Dedifferentiated amniotic fluid mesenchymal stem cell (primary cell): Measurements from ENCODE around the gene DCLK1.

Experiments
- DNase-seq: peaks from one replicate; pipeline ENCODE4 v3.0.0-alpha.2; 2016; ENCODE audit errors: extremely low spot score

DCLK1 gene

DNA sequence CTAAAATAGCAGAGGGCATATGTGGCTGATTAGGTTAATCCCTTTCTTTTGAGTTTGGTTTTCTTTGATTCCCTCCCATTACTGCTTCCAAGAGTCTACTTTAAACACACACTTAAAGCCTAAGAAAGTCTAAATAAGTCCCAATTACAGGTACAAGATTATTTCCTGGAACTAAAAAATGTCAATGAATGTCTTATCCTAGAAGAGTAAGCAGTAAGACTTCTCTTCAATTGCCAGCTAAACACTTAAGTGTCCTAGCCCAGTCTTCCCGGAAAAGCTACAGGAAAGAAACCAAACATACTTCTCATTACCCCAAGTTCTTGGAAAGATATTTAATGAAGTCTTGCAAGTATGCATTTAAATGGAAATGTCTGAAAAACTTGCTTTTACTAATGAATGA is 233.1 kb downstream of the DCLK1 start:
- no peak for DNase-seq

DNA sequence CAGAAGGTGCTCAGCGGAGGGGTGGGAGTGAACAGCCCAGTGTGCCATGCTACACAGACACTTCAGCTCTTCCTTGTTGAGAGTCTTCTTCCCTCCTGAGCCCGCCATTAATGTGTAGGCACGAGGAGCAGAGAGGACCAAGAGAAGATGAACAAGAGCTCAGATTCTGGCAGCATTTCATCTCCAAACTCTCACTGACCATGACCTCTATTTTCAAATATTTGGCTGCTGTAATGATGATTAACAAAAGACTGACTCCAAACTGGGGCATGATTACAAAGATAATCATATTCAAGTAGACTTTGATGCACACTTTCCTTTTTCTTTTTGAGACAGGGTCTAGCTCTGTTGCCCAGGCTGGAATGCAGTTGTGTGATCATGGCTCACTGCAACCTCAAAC is 236.5 kb downstream of the DCLK1 start:
- DNase-seq = no peak

DNA sequence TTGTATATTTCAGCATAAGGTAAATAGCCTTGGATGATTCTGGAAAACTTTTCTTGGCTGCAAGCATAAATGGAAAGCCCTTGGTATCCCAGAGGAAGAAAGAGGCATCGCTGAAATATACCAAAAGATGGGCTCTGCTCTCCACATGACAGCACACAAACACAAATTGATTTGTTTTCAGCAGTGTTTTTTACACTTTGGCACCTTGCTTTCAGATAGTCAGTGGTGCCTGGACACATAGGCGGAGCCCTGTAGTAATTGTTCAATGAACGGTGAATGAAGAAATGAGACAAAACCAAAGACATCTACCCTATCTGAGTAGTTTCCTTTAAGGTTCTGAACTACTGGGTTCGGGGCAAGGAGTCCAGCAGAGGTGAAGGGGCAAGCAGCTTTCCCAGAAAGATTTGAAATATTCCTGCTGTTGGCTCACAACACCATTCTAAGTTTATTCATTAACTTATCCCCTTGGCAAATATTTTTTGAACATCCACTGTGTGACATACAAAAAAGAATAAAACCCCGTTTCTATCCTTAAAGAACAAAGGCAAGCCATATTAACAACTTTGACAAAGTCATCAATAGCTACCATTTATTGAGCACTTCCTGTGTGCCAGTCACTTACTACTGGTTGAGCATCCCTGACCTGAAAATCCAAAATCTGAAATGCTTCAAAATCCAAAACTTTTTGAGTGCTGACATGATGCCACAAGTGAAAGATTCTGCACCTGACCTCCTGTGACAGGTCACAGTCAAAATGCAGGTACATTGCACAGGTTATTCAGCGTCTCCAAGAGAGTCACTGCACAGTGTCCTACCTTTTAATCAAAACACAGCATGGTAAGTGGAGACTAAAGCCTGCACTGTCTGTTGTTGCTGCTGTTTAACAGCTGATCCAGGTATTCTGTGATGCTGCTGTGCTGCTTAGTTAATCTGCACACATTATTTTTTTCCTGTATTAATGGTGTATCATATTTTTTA is 238.1 kb downstream of the DCLK1 start:
- DNase-seq = no peak

DNA sequence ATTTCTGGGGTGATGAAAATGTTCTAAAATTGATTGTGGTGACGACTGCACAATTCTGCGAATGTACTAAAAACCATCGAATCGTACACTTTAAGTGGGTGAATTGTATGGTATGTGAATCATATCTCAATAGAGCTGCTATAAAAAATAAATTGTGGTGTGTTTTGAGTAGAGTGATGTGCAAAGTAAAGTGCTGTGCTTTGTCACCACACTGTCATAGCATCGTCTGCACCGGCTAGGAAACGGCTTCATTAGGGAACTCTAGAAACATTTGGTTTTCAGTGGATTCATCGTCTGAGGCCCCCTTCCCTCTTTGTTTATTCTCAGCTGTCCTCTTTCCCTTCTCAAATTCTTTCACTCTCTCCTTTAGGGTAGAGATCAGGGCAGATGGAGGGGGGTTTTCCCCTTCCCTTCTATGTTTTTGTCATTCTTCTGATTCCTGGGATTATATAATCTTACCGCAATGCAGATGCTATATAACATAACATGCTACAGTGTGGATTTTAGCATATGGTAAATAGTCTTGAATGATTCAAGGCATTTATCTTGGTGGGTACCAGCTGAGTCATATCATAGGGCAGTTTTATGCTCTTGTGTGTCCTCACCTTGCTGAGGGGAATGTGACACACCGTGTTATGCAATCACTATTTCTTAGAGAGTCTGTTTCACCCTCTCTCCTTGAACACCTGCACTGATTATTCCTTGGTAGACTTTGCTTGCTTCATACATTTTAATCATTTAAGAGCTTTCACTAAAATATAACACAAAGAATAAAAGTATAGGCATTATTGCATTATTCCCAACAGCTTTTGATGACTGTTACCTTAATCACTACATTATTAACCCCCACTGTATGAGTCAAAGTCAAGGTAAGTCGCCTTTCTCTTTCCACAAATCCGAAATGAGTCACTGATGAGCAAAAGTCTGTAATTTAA is 239.4 kb downstream of the DCLK1 start:
- no peak for DNase-seq

DNA sequence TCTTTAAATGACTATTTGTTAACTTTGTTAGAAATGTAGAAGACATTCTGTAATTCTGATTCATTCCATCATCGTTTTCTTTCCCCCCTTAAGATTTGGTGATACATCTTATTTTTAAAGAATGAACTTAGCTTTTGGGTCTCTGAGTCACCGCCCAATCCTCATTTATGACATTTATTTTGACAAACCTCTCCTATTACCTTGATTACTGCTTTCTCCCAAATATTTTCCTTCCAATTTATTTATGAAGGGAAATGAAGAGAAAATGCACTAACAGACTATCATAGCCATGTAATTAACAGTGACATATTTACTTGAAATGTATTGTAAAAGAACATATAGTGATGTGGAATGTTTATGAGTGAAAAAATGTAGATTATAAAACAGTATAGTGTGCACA is 241.6 kb downstream of the DCLK1 start:
- DNase-seq = no peak

DNA sequence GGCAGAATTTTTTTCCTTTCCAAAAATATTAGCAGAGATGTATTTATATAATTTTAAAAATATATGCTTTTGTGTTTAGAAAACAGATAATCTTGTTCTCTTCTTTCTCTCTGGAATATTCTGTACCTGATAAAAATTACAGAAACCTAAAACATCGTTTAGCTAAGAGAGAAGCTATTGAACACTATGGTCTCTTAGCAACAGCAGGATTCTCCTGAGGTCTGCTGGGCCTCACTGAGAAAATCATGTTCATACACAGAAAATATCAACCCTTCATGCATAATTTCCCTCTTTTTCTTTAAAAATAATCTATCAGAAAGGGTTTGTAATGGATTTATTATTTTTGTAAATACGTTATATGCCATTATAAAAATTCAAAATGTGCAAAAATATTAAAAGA is 242.2 kb downstream of the DCLK1 start:
- no peak for DNase-seq

DNA sequence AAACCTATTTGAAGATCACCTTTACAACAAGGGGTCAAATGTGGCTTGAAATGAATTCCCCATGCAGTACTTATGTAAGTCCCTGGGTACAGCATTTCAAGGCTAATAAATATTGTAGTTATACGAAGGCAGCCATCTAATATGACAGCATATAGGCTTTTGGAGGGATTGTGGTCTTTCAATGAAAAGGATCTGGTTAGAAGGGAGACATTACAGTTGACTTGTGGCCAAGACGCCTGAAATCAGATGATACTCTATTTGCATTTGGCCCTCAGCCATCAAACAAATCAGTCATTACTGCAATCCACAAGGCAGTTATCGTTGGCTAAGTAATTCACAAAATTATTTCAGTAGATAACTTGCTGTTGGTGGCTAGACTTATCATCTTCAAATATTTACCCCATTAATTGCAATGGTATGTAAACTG is 242.7 kb downstream of the DCLK1 start:
- no peak for DNase-seq

DNA sequence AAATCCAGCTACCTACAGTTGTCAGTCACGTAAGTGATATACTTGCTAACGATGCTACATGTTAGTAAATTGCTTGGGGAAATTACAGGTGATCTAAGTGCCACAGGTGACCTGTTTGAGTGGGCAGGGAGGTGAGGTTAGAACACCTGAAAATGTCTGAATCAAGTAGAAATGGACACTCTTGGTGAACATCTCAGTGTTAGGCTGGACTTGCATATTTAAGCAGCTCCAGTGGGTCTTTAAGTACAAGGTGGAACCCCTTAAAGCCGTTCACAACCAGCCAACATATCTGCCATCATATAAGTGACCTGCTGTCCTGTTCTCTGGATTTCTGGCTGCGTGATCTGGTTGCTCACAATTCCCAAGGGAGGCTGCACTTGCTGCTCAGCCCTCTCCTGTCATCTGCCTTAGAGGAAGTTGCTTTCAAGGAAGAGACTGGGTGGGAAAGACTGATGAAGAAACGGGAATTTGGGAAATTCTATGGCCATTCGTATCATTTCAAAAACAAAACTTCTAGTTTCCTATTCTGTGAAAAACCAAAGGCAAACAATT is 244.0 kb downstream of the DCLK1 start:
- no peak for DNase-seq

DNA sequence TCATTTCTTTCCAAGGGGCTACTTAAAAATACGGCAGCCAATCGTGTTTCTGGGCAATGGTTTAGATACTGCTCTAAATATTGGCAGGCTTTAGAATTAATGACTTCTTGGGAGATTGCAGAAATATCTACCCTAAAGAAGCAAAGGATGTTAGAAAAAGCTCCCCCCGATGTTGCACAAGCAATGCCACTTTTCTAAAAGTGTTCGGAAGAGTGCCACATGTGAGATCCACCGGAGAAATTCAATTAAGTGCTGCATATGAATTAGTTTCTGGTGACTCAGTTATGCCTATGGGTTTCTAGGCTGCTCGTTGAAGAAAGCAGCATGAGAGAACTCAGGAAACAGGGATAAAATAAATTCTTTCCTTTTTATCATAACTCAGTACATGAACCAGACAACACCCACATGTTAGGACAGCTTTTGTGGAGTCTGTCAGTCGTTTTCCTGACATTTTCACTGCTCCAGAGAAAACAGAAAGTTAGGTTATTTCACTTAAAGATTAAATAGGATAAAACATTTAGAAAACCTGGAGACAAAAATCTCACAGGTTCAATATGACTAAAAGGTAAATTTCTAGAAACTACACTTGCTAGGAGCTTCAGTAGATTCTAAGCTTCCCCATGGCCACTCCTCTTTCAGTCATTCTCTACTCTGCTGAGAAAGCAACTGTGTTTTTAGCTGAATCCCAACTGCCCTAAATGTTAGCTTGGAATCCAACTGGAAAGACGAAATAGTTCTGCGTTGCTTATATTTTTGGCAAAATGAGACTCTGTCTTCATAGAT is 244.7 kb downstream of the DCLK1 start:
- no peak for DNase-seq

DNA sequence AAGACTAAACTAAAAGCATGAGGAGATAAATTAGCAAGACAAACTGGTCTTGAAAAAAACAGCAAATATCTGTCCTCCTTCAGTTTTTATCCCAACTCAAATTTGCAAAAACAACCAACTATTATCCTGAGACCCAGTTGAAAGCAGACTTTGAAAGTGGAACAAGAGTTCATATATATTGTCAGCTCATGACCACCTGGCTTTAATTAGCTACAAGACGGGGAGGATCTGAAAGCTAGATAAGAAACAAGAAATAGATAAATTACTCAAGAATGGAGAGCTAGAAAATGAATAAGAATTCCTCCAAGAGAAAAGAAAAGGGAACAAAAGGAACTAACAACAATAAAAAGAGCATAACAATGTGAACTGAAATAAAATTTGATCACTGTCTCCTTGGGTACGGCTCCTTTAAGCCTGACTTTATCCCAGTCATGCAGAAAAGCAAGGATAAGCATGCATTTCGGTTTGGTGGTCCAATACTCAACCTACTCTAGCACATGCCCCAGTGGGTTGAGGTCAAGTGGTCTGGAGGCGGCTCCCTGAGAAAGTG is 246.9 kb downstream of the DCLK1 start:
- no peak for DNase-seq

DNA sequence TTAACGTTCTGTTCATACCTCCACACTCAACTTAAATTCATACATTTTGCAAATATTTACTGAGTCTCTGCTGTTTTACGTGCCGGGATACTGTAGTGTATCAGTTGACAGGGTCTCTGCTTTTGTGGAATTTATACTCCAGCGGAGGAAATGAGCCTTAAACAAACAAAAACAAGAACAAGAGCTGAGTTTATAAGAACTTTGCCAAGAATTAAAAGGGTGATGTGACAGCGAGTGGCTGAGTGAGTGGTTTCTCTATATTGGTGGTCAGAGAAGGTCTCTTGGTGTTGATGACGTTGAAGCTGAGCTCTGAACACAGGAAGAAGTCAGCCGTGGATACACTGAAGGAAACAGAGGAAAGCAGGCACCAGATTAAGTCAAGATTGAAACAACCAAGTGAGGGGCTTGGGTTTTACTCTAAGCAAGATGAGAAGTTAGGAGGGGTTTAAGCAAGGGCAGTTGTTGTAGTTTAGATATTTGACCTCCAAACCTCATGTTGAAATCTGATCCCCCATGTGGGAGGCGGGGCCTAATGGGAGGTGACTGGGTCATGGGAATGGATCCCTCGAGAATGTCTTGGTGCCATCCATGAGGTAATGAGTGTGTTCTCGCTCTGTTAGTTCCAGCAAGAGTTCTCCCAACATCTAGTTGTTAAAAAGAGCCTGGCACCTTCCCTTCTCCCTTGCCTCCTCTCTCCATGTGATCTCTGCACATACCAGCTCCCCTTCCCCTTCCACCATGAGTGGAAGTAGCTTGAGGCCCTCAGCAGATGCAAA is 248.3 kb downstream of the DCLK1 start:
- DNase-seq = no peak

DNA sequence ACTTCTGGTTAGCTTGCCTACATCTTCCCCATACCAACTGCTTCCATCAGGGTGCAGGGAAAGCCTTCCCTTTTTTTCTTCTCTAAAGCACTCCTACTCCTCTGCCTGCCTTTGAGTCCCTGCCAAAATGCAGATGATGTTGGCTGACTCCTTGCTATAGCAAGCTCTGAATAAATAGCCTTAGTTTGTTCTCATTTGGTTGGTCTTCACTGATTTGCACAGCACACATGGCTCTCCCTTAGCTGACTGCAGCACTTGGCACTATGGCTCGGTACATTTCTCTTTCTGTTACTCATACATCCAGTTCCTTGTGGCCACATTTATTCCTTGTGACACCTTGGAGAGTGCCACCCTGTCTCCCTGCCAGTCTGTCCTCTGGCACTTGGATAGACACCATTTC is 249.8 kb downstream of the DCLK1 start:
- DNase-seq = peak; percentile 24

DNA sequence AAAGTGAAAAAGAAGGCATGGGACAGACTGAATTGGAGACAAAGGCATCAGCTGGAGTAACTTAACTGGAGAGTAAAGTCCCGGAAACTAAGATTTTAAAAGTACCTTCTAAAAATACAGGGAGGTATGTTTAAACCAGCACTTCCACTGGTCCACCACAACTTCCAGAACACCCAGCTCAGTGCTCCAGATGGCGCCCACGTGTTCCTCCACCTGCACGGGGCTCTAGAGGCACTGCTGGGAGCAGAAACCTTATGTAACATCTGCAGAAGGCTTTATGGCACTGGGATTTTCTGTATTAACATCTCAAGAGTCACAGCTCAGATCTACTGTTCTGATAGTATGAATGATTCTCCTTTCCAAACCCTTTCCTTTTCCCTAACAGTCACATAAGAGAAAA is 252.1 kb downstream of the DCLK1 start:
- no peak for DNase-seq

DNA sequence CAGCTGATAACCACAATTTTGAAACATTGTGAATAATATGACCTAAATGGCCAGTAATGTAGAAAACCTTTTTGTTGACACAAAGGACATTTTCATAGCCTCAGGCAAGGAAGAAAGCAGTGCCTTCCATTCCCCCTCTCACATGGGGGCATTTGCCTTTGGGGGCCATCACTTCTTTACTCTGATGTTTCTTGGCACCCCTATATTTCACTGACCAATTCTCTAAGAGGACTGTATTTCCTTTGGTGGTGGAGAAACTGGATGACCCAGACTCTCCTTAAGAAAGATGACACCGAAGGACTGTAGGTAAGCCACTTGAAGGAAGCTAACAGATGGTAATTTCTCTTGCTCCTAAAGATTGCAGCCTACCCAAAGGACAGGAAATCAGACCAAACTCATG is 254.6 kb downstream of the DCLK1 start:
- no peak for DNase-seq

DNA sequence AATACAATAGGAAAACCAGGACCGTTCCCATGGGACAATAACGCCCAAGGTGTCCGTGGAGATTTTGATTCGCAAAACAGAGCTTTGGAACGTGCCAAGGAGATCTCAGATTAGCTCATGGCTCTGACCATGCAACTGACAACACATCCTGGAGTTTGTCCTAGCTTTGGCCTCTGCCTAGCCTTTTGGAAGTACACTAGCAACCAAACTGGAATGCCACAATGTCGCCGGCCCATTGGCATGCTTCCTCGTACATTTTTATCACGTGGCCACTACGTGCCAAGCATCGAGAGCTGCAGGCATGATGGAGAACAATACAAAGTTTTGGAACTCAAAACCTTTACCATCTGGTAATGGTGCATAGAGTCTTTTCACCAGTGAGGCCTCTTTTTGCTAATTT is 256.5 kb downstream of the DCLK1 start:
- DNase-seq = no peak

DNA sequence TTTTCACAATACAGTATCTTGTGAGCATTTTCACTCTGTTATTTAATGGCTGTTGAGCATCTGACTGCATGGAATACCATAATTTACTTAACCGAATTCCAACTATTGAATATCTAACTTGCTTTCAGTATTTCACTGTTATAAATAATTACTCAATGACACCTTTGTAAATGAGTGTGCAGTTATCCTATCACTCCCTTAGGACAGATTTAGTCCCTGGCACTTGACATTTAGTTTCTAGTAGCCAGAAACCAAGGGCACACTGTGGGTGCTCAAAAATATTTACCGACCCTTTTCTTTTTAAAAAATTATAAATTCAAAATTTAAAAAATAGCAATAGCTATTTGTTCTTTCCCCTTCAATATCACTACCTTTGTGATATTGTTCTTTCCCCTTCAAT is 258.8 kb downstream of the DCLK1 start:
- no peak for DNase-seq

DNA sequence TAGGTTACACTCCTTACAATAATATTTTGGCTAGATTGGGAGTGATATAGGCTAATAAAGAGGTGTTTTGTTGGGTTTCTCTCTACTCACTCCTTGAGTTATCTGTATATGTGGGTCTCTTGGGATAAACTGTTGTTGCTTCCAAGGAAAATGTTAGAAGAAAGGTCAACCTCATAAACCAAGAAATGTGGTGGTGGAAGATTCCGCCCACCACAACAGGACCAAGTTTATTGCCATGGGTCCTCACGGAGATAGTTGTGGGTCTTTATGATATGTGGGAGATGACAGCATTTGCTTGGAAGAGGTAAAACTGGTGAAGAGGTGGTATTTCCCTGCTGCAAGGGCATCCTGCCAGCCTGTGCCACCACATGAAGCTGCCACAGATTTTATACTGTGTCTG is 259.6 kb downstream of the DCLK1 start:
- no peak for DNase-seq

DNA sequence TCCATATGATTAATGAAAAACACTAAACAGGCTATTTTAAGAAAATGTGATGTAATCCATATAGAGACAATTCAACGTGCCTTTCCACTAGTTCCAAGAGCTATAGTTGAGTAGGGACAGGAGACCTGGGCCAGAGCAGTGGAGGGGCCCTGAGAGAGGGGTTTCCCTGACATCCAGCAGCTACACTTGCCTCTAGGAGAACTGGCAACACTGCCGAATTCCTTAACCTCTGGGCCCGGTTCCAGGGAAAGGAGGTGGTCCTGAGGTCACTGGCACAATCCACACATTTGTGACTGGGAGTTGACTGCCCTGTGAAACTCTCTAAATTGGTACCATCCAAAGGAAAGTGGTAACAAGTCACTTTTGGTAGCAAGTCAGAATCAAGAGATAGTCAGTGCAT is 264.4 kb downstream of the DCLK1 start:
- DNase-seq = no peak

DNA sequence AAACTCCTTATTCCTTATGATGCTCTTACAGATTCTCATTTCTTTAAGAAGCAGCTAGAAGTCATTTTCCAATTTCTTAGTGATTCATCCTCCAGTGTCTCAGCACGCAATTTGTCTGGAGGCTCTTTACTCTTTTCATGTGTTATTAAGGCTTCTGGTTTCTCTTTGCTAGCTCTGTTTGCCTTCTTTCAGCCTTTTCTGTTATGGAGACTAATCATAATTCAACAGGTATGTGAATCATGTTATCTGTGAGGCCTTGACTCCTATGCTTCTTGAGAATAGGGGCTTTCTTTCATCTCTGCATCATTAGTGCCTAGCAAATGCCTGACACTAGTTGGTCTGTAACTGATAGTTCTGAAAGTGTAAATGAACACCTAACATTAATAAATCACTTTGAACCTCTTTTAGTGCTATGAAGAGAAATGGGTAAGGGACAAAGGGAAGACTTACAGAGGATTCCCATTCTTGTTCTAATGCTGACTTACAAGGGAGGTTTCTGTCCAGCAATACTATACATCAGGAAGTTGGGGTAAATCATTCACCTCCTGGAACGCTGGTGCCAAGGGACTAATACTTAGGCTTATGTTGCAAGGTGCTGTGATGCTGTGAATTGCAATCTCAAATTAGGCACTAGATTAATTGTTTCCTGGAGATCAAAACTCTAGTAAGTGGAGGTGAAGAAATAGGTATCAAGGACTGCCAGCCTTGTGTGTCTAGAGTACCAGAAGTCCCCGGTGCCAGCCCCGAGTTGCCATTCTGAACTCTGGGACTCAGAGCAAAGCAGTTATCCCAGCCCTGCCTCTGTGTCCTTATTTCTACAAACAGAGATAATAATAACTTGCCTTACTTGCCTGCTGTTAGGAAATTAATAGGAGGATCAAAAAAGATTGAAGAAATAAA is 265.6 kb downstream of the DCLK1 start:
- DNase-seq = no peak
